Natural killer cell treated with Interleukin-12 subunit alpha and Interleukin-12 subunit beta and Interleukin-15 and Interleukin-18, amount 100 ng/mL, for 72 hours (primary cell): ENCODE data around the gene ANGEL2. TPM values are rescaled to one million over a fixed set of nuclear protein-coding genes. Genes with fewer than 3 reads are reported as not detected.
"Not testable (repeated sequence)": the region's sequence is repeated elsewhere in the genome, so short reads cannot be mapped to it uniquely, and the experiment has no call there.

Source experiments
- ATAC-seq, 2 donors: fragments of 150-1000 bp; cut with Tn5 transposase in 1 of 2; sonication (Bioruptor Pico), chemical (Tn5 transposase) in 1 of 2; 2 replicates each; pipeline ENCODE4 v1.10.0; 2021
- DNase-seq: peaks from one replicate; pipeline ENCODE4 v3.0.0; 2022; ENCODE audit warnings: low spot score
- H3K27ac Mint-ChIP-seq, 2 donors: 1 replicate in 1 of 2; 2 replicates in 1 of 2; pipeline ENCODE4 v1.8.0; 2022; ENCODE audit warnings: mixed read lengths in 2 of 2, mild to moderate bottlenecking in 1 of 2, moderate library complexity in 1 of 2
- H3K27me3 Mint-ChIP-seq, 2 donors: 1 replicate in 1 of 2; 2 replicates in 1 of 2; pipeline ENCODE4 v1.8.0; 2022; ENCODE audit warnings: mixed read lengths in 2 of 2
- H3K36me3 Mint-ChIP-seq: one replicate; pipeline ENCODE4 v1.8.0; 2022; ENCODE audit warnings: mixed read lengths
- H3K4me1 Mint-ChIP-seq, 2 donors: 1 replicate in 1 of 2; 2 replicates in 1 of 2; pipeline ENCODE4 v1.8.0; 2022; ENCODE audit warnings: low read depth in 2 of 2, mixed read lengths in 2 of 2, mild to moderate bottlenecking in 1 of 2
- H3K4me3 Mint-ChIP-seq: one replicate; pipeline ENCODE4 v1.8.0; 2022; ENCODE audit warnings: mixed read lengths
- H3K9me3 Mint-ChIP-seq: 2 replicates; pipeline ENCODE4 v1.8.0; 2022; ENCODE audit warnings: mixed read lengths
- total RNA-seq, 2 donors: library from RNA; stranded (reverse); gene quantifications; one replicate each; pipeline ENCODE4 v1.2.3, GENCODE V29; 2022

The ANGEL2 gene
- total RNA-seq, 2 donors from 2014 or later, result 40.0 to 58.4 TPM

DNA sequence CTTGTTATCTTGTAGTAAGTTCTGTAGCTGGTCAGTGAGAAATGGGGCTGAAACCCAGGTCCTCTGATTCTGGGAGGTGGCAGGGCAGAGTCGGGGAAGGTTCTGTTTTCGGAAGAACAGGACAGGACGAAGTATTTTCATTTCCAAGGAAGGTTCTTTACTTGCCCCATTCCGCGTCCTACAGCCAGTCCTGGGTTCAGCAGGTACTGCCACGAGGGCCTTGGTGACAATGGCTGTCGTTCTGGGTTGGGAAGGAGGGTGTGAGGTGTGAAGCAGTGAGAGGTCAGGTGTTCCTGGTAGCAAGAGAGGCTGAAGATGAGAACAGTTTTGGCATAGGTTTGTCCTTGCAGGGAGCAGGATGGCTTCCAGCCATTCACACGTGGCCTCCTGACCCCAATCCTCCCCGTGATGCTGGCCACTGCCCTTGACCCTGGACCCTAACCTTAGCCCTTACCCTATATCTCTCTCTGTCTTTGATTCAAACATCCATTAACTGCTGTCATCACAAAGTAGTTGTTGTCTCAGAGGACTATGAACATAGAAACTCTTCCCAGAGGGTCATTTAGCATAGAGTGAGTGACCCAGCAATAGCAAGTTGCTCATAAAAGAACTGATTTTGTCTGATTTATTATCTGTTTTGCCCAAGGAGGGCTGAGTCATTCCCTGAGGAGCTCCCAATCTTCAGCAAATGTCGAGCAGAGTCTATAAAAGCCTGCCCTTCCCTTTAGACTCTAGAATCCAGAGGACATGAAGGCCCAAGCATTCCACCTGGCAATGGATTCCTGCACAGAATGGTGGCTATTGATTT lies 40.4 kb downstream of the ANGEL2 start:
- no peak for ATAC-seq
- Mint-ChIP-seq H3K4me3 (no peak overlapping the region), H3K27me3 (no peaks in the 10 kb centered on the region), H3K27ac (no peak overlapping the region), H3K9me3 (no peaks in the 10 kb centered on the region), H3K4me1 (no peaks in the 10 kb centered on the region), H3K36me3 (no peaks in the 10 kb centered on the region)
- DNase-seq, result no peak

DNA sequence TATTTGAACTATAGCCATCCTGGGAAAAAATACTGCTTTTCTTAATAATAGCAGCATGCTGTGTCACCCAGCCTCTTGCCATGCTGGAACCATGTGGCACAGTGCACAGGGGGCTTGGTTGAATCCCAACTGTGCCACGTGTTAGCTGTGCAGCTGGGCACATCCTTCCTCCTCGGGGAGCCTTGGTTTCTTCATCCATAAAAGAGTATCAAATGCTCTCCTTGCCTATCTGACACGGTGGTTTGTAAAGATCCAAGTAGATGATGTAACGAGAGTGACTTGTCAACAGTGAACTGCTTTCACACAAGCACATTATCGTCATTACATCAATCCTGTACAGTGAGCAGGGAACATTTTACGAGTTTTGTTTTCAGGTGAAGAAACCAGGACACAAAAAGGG lies 41.0 kb downstream of the ANGEL2 start:
- Mint-ChIP-seq H3K4me1 (no peaks in the 10 kb centered on the region), H3K27me3 (peaks cover 0 to 3% of the 10 kb centered on the region in 2 donors), H3K27ac (no peak overlapping the region), H3K9me3 (no peaks in the 10 kb centered on the region), H3K36me3 (no peaks in the 10 kb centered on the region), H3K4me3 (no peak overlapping the region)
- DNase-seq (no peak), ATAC-seq (no peak)

DNA sequence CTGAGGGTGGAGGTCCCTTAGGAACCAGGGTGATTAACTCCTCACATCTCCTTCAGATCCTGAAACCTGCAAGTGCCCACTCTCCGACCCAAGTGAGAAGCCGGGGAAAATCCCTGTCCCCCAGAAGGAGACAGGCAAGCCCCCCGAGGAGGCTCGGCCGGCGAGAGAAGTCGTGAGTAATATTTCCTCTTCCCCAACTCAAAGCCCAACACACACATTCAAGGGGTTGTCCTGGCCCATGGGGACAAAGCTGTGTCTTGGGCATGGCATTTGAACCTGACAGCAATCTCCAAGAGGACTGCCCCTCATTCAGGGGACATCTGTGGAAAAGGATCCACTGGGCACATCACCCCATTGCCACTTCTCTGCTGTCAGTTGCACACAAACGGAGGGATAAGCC lies 41.8 kb downstream of the ANGEL2 start:
- Mint-ChIP-seq H3K27ac (no peak overlapping the region), H3K36me3 (no peaks in the 10 kb centered on the region), H3K4me3 (no peak overlapping the region), H3K9me3 (no peaks in the 10 kb centered on the region), H3K4me1 (no peaks in the 10 kb centered on the region), H3K27me3 (peaks cover 0 to 6% of the 10 kb centered on the region in 2 donors)
- no peak for ATAC-seq
- DNase-seq, result no peak

DNA sequence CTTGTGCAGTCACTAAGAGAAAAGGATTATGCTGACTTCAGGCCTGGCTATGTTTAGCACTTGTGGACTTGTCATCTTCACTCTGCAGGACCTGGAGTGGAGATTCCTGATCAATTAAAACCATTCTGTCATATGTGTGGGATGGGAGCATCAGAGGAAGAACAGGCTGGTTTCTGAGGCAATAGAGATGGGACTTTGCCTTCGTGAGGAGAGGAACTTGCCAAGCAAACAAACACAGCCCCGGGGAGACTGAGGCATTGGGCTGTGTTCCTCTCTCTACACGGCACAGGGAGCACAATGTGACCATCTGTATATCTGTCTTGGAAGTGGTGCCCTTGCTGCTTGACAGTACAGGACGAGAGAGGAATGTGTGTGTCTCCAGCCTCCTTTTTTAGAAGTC lies 42.2 kb downstream of the ANGEL2 start:
- no peak overlapping the region for H3K27ac Mint-ChIP-seq
- no peak for DNase-seq
- no peak for ATAC-seq
- no peaks in the 10 kb centered on the region for H3K4me1 Mint-ChIP-seq
- no peaks in the 10 kb centered on the region for H3K9me3 Mint-ChIP-seq
- no peak overlapping the region for H3K4me3 Mint-ChIP-seq
- no peaks in the 10 kb centered on the region for H3K36me3 Mint-ChIP-seq
- H3K27me3 Mint-ChIP-seq, result peaks cover 0 to 6% of the 10 kb centered on the region in 2 donors

DNA sequence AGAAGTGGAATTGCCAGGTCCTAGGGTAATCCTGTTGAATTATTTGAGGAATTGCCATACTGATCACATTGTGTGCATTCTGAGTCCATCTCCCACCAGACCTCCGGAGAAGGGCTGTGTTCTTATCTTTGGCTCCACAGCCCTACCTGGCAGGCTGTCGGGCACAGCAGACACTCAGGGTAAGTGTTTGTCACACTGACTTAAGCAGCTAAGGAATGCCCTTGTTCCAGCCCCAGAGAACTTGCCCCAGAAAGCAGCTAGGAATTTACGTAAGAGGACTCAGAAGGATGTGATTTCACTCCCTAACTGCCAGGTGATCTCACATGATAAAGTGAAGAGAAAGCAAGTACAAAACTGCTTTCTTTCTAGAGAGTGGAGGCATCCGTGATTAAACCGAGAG lies 44.4 kb downstream of the ANGEL2 start:
- no peak overlapping the region for H3K27ac Mint-ChIP-seq

DNA sequence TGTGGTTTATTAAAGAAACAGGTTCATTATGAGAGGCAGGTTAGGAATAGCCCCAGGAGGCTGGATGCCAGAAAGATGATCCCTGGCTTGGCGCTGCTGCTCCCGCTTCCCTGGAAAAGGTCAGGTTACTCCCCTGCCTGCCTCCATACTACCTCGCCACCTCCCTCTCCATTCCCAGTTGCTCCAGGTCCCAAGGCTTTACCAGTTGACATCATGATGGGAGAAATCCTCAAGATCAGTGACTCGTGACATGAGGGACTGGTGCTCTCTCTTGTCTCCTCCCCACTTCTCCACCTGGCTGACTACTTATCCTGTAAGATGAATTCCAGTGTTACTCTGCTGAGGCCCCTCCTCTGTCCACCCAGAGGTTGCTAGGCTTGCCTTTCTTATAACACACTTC lies 45.6 kb downstream of the ANGEL2 start:
- ATAC-seq, result no peak
- no peaks in the 10 kb centered on the region for H3K9me3 Mint-ChIP-seq
- no peak for DNase-seq
- peaks cover 0 to 5% of the 10 kb centered on the region in 2 donors for H3K4me1 Mint-ChIP-seq
- H3K27ac Mint-ChIP-seq, result no peak overlapping the region
- H3K27me3 Mint-ChIP-seq, result peaks cover 19 to 35% of the 10 kb centered on the region in 2 donors
- H3K4me3 Mint-ChIP-seq, result no peak overlapping the region
- no peaks in the 10 kb centered on the region for H3K36me3 Mint-ChIP-seq

More for the DNA sequence above, 44.4 kb downstream of the ANGEL2 start:
- Mint-ChIP-seq H3K36me3 (no peaks in the 10 kb centered on the region), H3K4me3 (no peak overlapping the region), H3K4me1 (peaks cover 0 to 5% of the 10 kb centered on the region in 2 donors), H3K27me3 (peaks cover 14 to 25% of the 10 kb centered on the region in 2 donors), H3K9me3 (no peaks in the 10 kb centered on the region)
- ATAC-seq, result no peak
- no peak for DNase-seq

DNA sequence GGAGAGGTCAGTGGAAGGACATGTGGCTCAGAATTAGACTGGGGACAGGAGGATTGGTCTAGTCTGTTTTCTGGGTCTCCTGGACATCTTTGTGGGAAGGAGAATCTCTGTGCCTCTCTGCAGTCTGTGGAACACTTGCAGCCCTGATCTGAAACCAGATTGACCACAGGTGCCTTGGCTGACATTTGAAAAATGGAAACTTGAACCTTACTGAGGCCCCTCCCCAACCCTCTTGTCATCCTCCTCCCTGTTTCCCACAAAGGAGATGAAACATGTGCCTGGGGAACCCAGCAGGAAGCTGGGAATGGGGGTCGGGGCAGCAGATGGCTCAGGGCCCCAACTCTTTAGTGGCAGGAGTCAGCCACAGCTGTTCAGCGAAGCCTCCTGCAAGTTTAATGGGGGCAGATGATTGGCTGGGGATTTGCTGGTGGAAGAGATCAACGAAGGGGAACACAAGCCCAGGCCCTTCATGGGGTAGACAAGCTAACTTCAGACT lies 47.3 kb downstream of the ANGEL2 start:
- Mint-ChIP-seq H3K27ac (no peak overlapping the region), H3K36me3 (no peaks in the 10 kb centered on the region), H3K27me3 (peaks cover 25 to 43% of the 10 kb centered on the region in 2 donors), H3K9me3 (no peaks in the 10 kb centered on the region), H3K4me1 (peaks cover 0 to 5% of the 10 kb centered on the region in 2 donors), H3K4me3 (no peak overlapping the region)
- ATAC-seq (no peak), DNase-seq (no peak)

DNA sequence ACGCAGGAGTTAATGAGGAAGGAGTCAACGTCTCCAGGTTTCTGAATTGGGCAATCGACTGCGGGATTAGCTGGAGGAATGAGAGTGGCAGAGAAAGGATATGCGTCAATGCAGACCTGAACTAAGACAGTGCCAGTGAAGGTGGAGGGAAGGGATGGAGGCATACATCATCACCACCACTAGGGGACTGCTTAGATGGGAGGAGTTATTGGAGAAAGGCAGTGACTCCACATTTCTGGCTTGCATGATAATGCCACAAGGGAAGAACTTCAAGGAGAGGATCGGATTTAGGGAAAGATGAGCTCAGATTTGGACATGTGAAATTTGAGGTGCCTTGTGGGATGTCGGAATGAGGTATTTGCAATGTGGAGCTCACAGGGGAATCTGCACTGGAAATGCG lies 47.9 kb downstream of the ANGEL2 start:
- H3K9me3 Mint-ChIP-seq, result no peaks in the 10 kb centered on the region
- DNase-seq (no peak), ATAC-seq (no peak)
- H3K27ac Mint-ChIP-seq, result no peak overlapping the region
- no peak overlapping the region for H3K4me3 Mint-ChIP-seq
- H3K4me1 Mint-ChIP-seq, result peaks cover 0 to 5% of the 10 kb centered on the region in 2 donors
- peaks cover 30 to 47% of the 10 kb centered on the region in 2 donors for H3K27me3 Mint-ChIP-seq
- no peaks in the 10 kb centered on the region for H3K36me3 Mint-ChIP-seq

DNA sequence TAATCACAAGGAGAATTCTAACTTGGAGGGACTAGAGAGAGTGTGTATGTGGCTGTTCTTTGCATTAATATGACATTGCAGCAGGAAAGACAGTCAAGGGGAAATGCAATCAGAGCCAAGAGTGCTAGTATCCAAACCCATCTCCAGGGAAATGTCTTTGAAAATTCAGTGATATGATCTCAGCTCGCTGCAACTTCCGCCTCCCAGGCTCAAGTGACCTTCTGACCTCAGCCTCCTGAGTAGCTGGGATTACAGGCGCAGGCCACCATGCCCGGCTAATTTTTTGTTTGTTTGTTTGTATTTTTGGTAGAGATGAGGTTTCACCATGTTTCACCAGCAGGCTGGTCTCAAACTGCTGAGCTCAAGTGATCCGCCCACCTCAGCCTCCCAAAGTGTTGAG lies 49.1 kb downstream of the ANGEL2 start:
- H3K36me3 Mint-ChIP-seq, result no peaks in the 10 kb centered on the region
- H3K9me3 Mint-ChIP-seq, result no peaks in the 10 kb centered on the region
- H3K4me1 Mint-ChIP-seq, result peaks cover 0 to 5% of the 10 kb centered on the region in 2 donors
- DNase-seq, result no peak
- no peak overlapping the region for H3K4me3 Mint-ChIP-seq
- H3K27ac Mint-ChIP-seq, result no peak overlapping the region
- H3K27me3 Mint-ChIP-seq, result peaks cover 30 to 51% of the 10 kb centered on the region in 2 donors
- no peak for ATAC-seq

DNA sequence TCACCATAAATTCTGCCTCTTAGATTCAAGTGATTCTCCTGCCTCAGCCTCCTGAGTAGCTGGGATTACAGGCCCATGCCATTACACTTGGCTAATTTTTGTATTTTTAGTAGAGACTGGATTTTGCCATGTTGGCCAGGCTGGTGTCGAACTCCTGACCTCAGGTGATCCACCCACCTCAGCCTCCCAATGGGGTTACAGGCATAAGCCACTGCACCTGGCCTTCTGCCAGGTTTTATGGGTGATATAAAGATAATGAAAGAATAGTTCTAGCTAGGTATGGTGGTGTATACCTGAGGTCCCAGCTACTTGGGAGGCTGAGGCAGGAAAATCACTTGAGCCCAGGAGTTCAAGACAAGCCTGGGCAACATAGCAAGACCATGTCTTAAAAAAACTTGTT lies 50.7 kb downstream of the ANGEL2 start:
- not testable (repeated sequence) for DNase-seq, H3K4me3 Mint-ChIP-seq, H3K27ac Mint-ChIP-seq, H3K4me1 Mint-ChIP-seq, H3K36me3 Mint-ChIP-seq, H3K9me3 Mint-ChIP-seq, ATAC-seq
- peaks cover 33 to 57% of the 10 kb centered on the region in 2 donors for H3K27me3 Mint-ChIP-seq

DNA sequence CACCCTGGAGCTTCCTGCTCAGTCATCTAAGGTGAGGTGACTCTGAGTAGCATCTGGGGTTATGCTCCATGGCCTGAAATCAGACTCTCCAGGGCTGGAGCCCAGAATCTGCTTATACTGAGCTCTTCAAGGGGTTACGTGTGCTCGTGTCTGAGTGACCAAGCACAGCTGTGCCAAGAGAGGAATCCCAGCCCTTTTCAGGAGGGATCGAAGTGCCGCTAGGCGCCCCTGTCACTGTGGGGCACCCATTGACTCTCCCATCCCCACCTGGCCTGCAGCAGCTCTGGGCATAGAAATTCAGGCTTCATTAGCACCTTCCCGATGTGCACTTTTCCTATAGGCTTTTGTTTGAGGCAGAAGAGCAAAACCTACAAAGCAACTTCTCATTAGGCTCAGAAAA lies 51.6 kb downstream of the ANGEL2 start:
- H3K27me3 Mint-ChIP-seq, result peaks cover 35 to 52% of the 10 kb centered on the region in 2 donors
- ATAC-seq (peak in 1 of 2 donors; percentile 20), DNase-seq (no peak)
- H3K9me3 Mint-ChIP-seq, result no peaks in the 10 kb centered on the region
- H3K4me1 Mint-ChIP-seq, result peaks cover 0 to 5% of the 10 kb centered on the region in 2 donors
- no peaks in the 10 kb centered on the region for H3K36me3 Mint-ChIP-seq
- no peak overlapping the region for H3K27ac Mint-ChIP-seq
- H3K4me3 Mint-ChIP-seq, result no peak overlapping the region

DNA sequence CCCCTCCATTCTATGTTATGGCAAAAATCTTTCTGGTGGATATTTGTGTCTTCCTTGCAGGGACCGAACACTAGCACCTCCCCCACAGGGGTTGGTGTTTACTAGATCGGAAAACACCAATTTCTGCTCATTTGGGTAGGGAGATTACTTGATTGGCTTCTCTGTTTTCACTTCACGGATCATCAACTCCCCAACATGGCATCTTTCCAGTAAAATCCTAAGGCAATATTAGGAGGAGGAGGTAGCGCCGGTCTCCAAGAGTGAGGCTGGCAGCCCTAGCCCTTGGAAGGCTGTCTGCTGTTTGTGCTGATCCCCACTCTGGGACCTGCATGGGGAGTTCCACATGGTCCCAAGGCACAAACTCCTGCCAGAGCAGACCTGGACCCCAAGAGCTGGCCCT lies 53.2 kb downstream of the ANGEL2 start:
- H3K9me3 Mint-ChIP-seq, result no peaks in the 10 kb centered on the region
- H3K36me3 Mint-ChIP-seq, result no peaks in the 10 kb centered on the region
- no peaks in the 10 kb centered on the region for H3K4me1 Mint-ChIP-seq
- no peak overlapping the region for H3K4me3 Mint-ChIP-seq
- ATAC-seq, result no peak
- H3K27me3 Mint-ChIP-seq, result peaks cover 31 to 43% of the 10 kb centered on the region in 2 donors
- DNase-seq, result no peak
- H3K27ac Mint-ChIP-seq, result no peak overlapping the region

DNA sequence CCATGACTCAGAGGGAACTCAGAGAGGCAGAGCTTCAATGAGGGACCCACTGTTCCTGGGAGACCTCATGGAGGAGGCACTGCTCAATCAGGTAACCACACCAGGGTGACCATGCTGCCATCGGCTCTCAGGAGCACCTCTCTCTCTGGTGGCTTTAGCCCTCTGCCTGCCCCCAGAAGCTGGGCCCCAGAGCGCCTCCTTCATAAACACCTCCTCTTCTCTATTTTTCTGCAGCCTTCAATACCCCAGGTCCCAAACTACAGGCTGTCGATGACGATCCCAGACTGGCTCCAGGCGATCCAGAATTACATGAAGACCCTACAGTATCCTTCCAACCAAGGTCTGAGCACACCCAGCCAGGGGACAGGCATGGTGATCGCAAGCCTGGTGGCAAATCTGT lies 54.7 kb downstream of the ANGEL2 start:
- H3K4me3 Mint-ChIP-seq, result no peak overlapping the region
- ATAC-seq, result no peak

DNA sequence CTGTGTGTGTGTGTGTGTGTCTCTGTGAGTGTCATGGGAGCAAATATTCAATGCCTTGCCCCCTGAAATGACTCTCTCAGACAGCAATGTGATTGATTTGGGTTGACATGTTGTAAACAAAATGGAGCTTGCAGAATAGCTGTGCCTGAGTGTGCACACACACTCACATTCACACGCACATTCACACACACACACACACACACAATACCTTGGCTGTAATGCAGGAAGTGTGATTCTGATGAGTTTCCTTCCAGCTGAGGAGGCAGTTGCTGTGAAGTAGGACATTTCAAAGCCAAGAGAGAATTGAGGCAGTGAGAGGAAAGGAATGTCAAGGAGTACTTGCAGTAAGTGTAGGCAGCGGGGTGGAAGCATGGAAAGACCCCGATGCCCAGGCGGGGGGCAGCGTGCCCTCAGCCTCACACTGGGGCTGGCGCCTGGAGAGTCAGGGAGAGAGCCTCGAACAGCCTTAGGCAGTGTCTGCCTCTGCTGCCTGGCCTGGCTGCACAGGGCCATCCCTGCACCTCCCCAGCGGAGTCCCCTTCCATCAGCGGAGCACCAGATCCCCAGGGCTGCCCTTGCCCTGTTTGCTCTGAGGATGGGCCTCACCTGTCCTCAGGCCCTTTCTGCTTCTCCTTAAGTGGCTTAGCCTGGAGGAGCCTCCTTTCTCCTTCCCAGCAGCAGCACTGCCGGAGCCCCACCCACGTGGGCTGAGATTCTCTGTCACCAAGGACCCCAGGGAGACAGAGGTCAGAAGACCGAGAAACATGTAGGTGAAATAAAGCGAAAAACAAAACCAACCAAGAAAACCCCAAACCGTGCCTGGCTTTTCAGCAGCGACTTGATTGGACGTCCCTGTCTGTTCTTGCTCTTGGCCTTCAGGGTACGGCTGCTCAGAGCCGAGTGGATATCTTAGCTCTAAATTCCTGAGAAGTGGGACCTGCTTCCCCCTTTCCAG lies 56.1 kb downstream of the ANGEL2 start:
- H3K9me3 Mint-ChIP-seq, result no peaks in the 10 kb centered on the region
- H3K36me3 Mint-ChIP-seq, result no peaks in the 10 kb centered on the region
- no peaks in the 10 kb centered on the region for H3K4me1 Mint-ChIP-seq
- H3K4me3 Mint-ChIP-seq, result no peak overlapping the region
- peaks cover 28% of the 10 kb centered on the region in 2 donors for H3K27me3 Mint-ChIP-seq
- DNase-seq (no peak), ATAC-seq (no peak)
- no peak overlapping the region for H3K27ac Mint-ChIP-seq

More for the DNA sequence above, 54.7 kb downstream of the ANGEL2 start:
- H3K4me1 Mint-ChIP-seq, result no peaks in the 10 kb centered on the region
- H3K27me3 Mint-ChIP-seq, result peaks cover 30 to 33% of the 10 kb centered on the region in 2 donors
- H3K36me3 Mint-ChIP-seq, result no peaks in the 10 kb centered on the region
- H3K9me3 Mint-ChIP-seq, result no peaks in the 10 kb centered on the region
- no peak overlapping the region for H3K27ac Mint-ChIP-seq
- DNase-seq, result no peak
